Aorta (tissue), 5 donors: ENCODE results near the gene CYP2W1. TPM values are rescaled to one million over a fixed set of nuclear protein-coding genes. Genes with fewer than 3 reads are reported as not detected.
"Not testable (repeated sequence)": the region's sequence is repeated elsewhere in the genome, so short reads cannot be mapped to it uniquely, and the experiment has no call there.

Experiments
- ATAC-seq: fragments of 200-7000 bp; cut with Tn5 transposase; one replicate; pipeline ENCODE4 v1.9.1; 2022; ENCODE audit warnings: moderate library complexity; ENCODE audit not compliant: low FRiP score
- DNase-seq, 2 donors: peaks; one replicate each; pipeline ENCODE4 v3.0.0-alpha.2; 2020
- H3K27ac ChIP-seq, 2 donors: one replicate each; pipeline ENCODE4 v1.5.1; 2013; ENCODE audit warnings: low read length in 2 of 2, mild to moderate bottlenecking in 2 of 2, moderate library complexity in 2 of 2, control low read depth in 1 of 2, inconsistent platforms in 1 of 2, low read depth in 1 of 2
- H3K27me3 ChIP-seq, 2 donors: one replicate each; pipeline ENCODE4 v1.6.1; 2013; ENCODE audit warnings: control low read depth in 1 of 2, low read length in 1 of 2, mild to moderate bottlenecking in 1 of 2, moderate library complexity in 1 of 2; ENCODE audit not compliant: insufficient read depth in 2 of 2, control insufficient read depth in 1 of 2
- H3K36me3 ChIP-seq, 2 donors: one replicate each; pipeline ENCODE4 v1.6.1; 2013; ENCODE audit warnings: control low read depth in 1 of 2, low read length in 1 of 2, mild to moderate bottlenecking in 1 of 2; ENCODE audit not compliant: insufficient read depth in 2 of 2, control insufficient read depth in 1 of 2
- H3K4me1 ChIP-seq, 2 donors: one replicate each; pipeline ENCODE4 v1.6.1; 2013; ENCODE audit warnings: low read length in 2 of 2, control low read depth in 1 of 2, mild to moderate bottlenecking in 1 of 2, moderate library complexity in 1 of 2; ENCODE audit not compliant: insufficient read depth in 2 of 2, control insufficient read depth in 1 of 2
- H3K4me3 ChIP-seq, 2 donors: one replicate each; pipeline ENCODE4 v1.5.1; 2013; ENCODE audit warnings: low read length in 2 of 2, control low read depth in 1 of 2, mild to moderate bottlenecking in 1 of 2
- H3K9me3 ChIP-seq: one replicate; pipeline ENCODE4 v1.6.1; 2013; ENCODE audit warnings: mild to moderate bottlenecking, low read length; ENCODE audit not compliant: control insufficient read depth
- WGBS, 2 donors: extraction: QIAGEN DNeasy Blood & Tissue Kit; methylation state at CpG; one replicate each; pipeline ENCODE4 v1.1.7; 2013; 5-methylcytosine and 5-hydroxymethylcytosine counted together
- intact Hi-C, 2 donors: fragments of 100-400 bp; cut with DNase I; formaldehyde crosslinking; loops; one replicate each; pipeline versions ENCODE4 v1.14.2 to v1.15.0; 2022
- polyA plus RNA-seq, 2 donors: library from polyadenylated mRNA; stranded (reverse); fragments of 200-250 nt; gene quantifications; one replicate each; pipeline ENCODE4 v1.2.3, GENCODE V29; 2013
- total RNA-seq, 2 donors: library from RNA; stranded (reverse); fragmentation: NEBNext Ultra II Directional; extraction: Animal tissue kit (Norgen Biotek cat#: 25700); gene quantifications; one replicate each; pipeline ENCODE4 v1.2.1, GENCODE V29; 2021
- donor health status: healthy with polysubstance abuse.
- donor health status: Bipolar disorder and iron deficiency.
- donor health status: DM: no; HTN: no; CAD: no.
- donor health status: DM: no; HTN: no; CAD: no.
- donor health status: DM: yes; HTN: yes; CAD: no.

Gene CYP2W1
- total and polyA plus RNA-seq, 4 donors: not detected

DNA sequence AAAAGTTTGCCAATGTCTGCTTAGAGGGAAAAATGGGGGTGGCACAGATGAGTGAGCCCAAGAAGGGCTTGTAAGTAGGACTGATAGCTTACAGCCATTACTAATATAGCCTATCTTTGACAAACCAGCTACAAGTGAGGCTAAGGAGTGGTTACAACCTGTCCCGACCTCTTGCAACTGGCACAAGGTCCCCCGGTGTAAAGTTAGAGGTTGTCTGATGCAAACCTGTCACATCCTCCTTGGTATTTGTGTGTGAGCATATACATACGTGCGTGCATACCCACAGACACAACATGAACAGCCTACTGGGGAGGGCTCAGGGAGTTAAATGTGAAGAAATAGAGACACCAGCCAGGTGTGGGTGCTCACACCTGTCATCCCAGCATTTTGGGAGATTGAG is 43.1 kb upstream of the CYP2W1 start:
- H3K4me1 ChIP-seq: no peaks in the 10 kb centered on the region
- no peak overlapping the region for H3K27ac ChIP-seq
- H3K4me3 ChIP-seq: no peak overlapping the region
- 93% methylated on average over 4 of the region's 4 CpGs for WGBS, 2 donors
- no peaks in the 10 kb centered on the region for H3K36me3 ChIP-seq
- H3K9me3 ChIP-seq: no peaks in the 10 kb centered on the region
- H3K27me3 ChIP-seq: no peaks in the 10 kb centered on the region
- intact Hi-C loops: no loop called here
- DNase-seq (no peak), ATAC-seq (no peak)

DNA sequence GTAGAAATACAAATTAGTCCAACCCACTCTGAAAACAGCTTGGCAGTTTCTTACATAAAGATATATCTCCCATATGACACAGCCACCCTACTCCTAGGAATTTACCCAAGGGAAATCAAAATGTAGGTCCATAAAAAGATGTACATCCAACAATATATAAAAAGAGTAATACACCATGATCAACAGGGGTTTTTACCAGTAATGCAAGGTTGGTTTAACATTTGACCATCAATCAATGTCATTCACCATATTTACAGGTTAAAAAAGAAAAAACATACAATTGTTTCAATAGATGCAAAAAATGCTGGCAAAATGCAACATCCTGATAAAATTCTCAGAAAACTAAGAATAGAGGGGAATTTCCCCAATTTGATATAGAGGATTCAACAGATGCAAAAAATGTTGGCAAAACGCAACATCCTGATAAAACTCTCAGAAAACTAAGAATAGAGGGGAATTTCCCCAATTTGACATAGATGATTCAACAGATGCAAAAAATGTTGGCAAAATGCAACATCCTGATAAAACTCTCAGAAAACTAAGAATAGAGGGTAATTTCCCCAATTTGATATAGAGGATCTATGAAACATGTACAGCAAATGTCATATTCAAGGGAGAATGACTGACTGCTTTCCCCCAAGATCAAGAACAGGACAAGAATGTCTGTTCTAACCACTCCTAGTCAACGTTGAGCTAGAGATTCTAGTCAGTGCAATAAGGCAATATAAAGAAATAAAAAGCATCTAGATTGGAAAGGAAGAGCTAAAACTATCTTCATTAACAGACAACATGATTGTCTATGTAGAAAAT is 42.2 kb upstream of the CYP2W1 start:
- DNase-seq: no peak
- WGBS, 2 donors: 39 to 49% methylated on average over 2 of the region's 2 CpGs
- no peaks in the 10 kb centered on the region for H3K27me3 ChIP-seq

DNA sequence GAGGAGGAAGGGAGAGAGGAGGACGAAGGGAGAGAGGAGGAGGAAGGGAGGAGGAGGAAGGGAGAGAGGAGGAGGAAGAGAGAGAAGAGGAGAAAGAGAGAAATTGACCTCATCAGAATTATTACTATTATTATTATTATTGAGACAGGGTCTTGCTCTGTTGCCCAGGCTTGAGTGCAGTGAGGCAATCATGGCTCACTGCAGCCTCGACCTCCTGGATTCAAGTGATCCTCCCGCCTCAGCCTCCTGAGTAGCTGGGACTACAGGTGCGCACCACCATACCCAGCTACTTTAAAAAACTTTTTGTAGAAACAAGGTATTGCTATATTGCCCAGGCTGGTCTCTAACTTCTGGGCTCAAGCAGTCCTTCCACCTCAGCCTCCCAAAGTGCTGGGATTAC is 39.2 kb upstream of the CYP2W1 start:
- 79 to 91% methylated on average over 4 of the region's 4 CpGs for WGBS, 2 donors
- H3K27me3 ChIP-seq, intact Hi-C loops, H3K9me3 ChIP-seq, H3K27ac ChIP-seq, ATAC-seq, H3K4me3 ChIP-seq, H3K4me1 ChIP-seq, H3K36me3 ChIP-seq: not testable (repeated sequence)
- DNase-seq: peak in 1 of 2 donors; percentile 12

More for the DNA sequence above, 42.2 kb upstream of the CYP2W1 start:
- Histone ChIP-seq H3K27ac (no peak overlapping the region), H3K9me3 (no peaks in the 10 kb centered on the region), H3K4me3 (no peak overlapping the region), H3K4me1 (no peaks in the 10 kb centered on the region), H3K36me3 (no peaks in the 10 kb centered on the region)
- no peak for ATAC-seq
- intact Hi-C loops: no loop called here

DNA sequence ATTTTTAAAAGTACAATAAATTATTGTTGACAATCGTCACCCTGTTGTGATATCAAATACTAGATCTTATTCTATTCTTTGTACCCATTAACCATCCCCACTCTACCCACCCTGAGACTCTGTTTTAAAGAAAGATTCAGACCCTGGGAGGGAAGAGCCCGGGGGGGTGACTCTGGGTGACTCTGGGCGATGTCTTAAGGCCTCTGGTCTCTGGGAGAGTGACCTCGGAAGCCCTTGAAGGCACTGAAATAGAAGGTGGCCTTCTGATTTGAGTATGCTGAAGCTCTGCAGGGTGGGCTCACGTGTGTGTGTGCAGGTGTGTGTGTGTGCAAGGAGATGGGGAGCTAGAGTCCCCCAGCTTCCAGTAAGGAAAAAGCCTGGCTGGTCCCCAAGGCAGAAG is 38.2 kb upstream of the CYP2W1 start:
- H3K27ac ChIP-seq: no peak overlapping the region
- intact Hi-C loops: no loop called here
- ATAC-seq: no peak
- no peaks in the 10 kb centered on the region for H3K4me1 ChIP-seq
- H3K4me3 ChIP-seq: no peak overlapping the region
- WGBS, 2 donors: 92 to 94% methylated on average over 5 of the region's 5 CpGs
- H3K36me3 ChIP-seq: no peaks in the 10 kb centered on the region
- DNase-seq: peak in 1 of 2 donors; percentile 31
- H3K27me3 ChIP-seq: no peaks in the 10 kb centered on the region
- no peaks in the 10 kb centered on the region for H3K9me3 ChIP-seq

DNA sequence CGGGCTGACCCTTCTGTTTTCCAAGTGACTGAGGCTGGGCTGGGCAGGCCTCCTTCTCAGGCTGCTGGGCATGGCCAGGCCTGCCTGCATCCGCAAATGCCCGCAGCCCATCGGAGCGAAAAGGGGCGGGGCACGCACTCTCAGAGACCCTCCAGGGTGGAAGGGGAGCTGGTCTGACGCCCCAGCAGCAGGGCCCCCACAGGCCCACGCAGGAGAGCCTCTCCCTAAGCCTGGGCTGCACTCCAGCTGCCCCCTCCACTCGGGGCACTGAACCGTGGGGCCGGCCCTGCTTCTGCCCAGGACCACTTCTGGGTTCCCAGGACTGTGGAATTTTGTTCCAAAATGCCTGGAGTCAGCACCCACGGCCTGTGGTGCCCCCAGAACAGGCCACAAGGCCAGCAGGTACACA is 37.8 kb upstream of the CYP2W1 start:
- no peak for ATAC-seq
- WGBS, 2 donors: 84 to 89% methylated on average over 13 of the region's 13 CpGs
- no peak overlapping the region for H3K27ac ChIP-seq

DNA sequence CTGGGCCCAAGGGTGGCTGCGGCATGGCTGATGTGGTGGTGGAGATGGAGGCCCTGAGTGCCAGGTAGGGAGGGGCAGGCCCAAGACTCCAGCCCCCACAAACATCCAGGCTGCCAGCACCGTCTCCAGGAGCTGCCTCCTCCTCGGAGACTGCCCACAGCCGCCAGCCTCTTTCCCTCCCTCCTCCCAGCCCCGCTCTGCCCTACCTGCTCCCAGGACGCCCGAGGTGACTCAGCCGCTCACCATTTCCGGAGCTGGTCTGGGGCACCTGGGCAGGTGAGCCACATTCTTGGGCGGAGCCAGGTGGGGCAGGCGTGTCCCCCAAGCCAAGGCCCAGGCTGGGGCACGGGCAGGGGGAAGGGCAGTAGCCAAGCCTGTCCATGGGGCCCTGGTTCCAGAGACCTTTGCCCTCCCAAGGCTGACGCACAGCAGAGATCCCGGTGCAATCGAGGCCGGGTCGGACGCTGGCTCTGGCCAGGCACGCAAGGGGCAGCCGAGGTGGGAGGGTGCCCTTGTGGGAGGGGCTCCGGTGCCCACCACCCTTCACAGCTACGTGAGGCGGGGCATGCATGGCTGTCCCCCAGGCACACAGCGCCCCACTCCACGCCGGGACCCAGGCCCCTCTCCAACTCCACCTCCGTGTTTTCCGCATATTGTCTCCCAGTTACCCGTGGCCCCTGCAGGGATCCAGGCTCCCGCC is 37.3 kb upstream of the CYP2W1 start:
- no peaks in the 10 kb centered on the region for H3K36me3 ChIP-seq
- H3K27ac ChIP-seq: no peak overlapping the region
- WGBS, 2 donors: 82% methylated on average over 30 of the region's 30 CpGs
- intact Hi-C loops: no loop called here
- DNase-seq (peak; percentile 39 to 68), ATAC-seq (peak; percentile 51)
- H3K4me1 ChIP-seq: no peaks in the 10 kb centered on the region
- H3K4me3 ChIP-seq: no peak overlapping the region
- H3K9me3 ChIP-seq: no peaks in the 10 kb centered on the region
- no peaks in the 10 kb centered on the region for H3K27me3 ChIP-seq

More for the DNA sequence above, 37.8 kb upstream of the CYP2W1 start:
- Histone ChIP-seq H3K27me3 (no peaks in the 10 kb centered on the region), H3K36me3 (no peaks in the 10 kb centered on the region), H3K4me1 (no peaks in the 10 kb centered on the region), H3K4me3 (no peak overlapping the region), H3K9me3 (no peaks in the 10 kb centered on the region)
- DNase-seq: peak; percentile 31 to 69
- intact Hi-C loops: no loop called here

DNA sequence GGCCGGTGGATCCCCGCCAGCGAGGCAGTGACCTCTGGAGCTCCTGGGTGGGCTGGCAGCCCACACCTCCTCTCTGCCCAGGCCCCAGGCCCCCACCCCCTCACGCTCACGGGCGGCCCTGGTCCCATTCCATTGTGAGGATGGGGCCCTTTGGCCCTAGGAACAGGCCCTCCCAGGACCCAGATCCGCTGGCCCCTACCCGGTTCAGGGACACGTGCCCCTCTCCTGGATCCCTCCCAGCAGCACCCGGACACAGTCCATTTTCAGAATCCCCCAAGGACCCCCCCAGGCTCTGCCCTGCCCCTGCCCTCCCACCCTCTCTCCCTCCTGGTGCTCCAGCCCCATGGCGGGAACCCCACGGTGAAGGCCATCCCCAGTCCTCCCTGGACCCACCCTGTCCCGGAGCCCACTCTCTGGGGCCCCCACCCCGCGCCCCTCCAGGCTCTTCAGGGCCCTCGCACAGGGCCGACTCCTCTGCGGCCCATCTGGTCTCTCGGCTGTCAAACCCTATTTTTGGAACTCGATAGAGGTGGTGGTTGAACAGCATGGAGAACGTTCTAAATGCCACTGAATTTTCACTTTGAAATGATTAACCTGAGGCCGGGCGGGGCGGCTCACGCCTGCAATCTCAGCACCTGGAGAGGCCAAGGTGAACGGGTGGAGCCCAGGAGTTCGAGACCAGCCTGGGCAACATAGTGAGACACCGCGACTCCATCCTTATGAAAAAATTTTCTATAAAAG is 36.6 kb upstream of the CYP2W1 start:
- peak; percentile 15 for ATAC-seq
- intact Hi-C loops: no loop called here

DNA sequence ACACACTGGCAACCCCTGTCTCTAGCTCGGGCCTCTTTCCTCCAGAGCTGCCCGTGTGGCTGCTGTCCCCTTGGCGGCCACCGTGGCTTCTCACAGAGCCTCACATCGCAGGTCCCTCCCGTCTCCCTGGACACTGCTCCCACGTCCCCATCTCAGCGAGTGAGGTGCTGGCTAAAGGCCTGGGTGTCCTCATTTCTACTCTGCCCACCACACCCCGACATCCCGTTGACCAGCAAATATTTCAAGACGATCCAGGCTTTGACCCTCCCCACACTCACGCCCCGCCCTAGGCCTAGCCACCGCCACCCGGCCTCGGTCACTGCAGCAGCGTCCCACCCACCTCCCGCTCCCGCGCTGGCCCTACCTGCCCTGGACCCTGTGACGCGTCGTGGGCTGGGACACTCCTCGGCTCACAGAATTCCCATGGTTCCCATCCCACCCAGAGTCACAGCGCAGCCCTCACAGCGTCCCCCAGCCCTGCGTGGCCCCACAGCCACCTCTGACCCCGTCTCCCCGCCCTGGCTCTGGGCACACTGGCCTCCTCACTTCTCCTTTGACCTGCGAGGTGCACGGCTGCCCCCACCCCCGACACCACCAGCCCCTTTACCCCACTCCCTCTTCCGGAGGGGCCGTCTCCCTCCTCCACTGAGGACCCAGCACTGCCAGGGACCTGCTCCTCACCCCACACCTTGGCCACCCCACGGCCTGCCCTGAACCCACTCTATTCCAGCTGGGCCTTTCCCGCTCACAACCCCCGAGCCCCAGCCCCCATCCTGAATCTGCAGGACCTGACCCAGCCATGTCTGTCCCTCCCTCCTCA is 35.4 kb upstream of the CYP2W1 start:
- intact Hi-C loops: no loop called here
- Histone ChIP-seq H3K4me3 (no peak overlapping the region), H3K9me3 (no peaks in the 10 kb centered on the region), H3K27ac (no peak overlapping the region), H3K36me3 (no peaks in the 10 kb centered on the region), H3K4me1 (no peaks in the 10 kb centered on the region), H3K27me3 (no peaks in the 10 kb centered on the region)
- ATAC-seq (no peak), DNase-seq (peak; percentile 44 to 60)
- 93% methylated on average over 37 of the region's 37 CpGs for WGBS, 2 donors

More for the DNA sequence above, 36.6 kb upstream of the CYP2W1 start:
- H3K27ac ChIP-seq: no peak overlapping the region
- no peaks in the 10 kb centered on the region for H3K36me3 ChIP-seq
- H3K4me1 ChIP-seq: no peaks in the 10 kb centered on the region
- DNase-seq: peak; percentile 30 to 68
- 80 to 83% methylated on average over 28 to 29 of the region's 29 CpGs for WGBS, 2 donors
- no peak overlapping the region for H3K4me3 ChIP-seq
- no peaks in the 10 kb centered on the region for H3K27me3 ChIP-seq
- H3K9me3 ChIP-seq: no peaks in the 10 kb centered on the region
